ENCODE measurements around the gene RBM33.

The RBM33 gene

DNA sequence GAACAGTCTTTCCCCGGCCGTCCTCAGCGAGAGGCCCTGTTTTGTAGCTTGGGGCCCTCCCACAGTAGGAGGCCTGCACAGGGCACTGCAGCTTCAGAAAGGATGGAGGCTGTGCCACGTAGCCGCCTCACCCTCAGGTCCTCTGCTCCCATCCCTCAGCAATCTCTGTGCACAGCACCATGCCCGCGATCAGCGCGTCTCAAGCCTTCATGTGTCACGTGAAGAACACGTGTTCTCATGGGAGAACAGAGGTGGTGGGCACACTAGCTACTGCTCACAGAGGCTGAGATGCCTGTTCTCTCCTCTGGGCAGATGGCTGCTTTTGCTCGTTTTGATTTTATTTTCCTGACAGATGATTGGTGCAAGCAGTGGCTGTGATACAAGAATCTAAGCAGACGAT is 176.3 kb downstream of the RBM33 start (continued):
- no peak for TF ChIP-seq ZNF211 (tag by site-specific recombination; IDR thresholded peaks at IDR 0.05; ENCODE audit: low read depth)
- TF ChIP-seq ZSCAN23 (tag by site-specific recombination; IDR thresholded peaks at IDR 0.05) = no peak
- TF ChIP-seq ZNF155 (tag by site-specific recombination; IDR thresholded peaks at IDR 0.05) = no peak

DNA sequence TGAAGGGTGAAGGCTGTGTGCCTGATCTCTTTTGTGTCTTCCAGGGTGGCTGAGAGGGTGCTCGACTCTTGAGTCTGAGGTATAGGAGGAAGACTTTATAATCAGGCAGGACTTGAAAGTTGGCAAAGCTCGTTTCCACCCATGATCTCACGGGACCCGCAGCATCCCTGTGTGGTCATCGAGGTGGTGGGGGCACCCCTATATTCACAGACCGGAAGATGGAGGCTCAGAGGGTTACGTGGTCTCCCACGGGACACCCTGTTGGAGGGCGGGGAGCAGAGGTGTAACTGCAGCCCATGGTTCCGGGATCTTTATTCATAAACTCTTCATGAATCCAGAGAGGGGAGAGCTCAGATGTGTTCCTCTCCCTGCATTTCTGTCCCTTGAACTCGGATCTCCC is 177.4 kb downstream of the RBM33 start:
- Histone ChIP-seq H3K4me3 (ENCODE audit: low read depth, low read length) (no peak overlapping the region), H3K27ac (ENCODE audit: extremely low read depth, low read depth, low read length) (no peak overlapping the region), H3K36me3 (ENCODE audit: control insufficient read depth in 2 of 2, insufficient read depth in 1 of 2, low read length in 2 of 2) (no peaks in the 10 kb centered on the region), H3K9me3 (ENCODE audit: control insufficient read depth, insufficient read depth, low read depth, low read length) (no peaks in the 10 kb centered on the region), H3K4me1 (ENCODE audit: control insufficient read depth, insufficient read depth, low read length) (no peaks in the 10 kb centered on the region)
- ChIA-PET POLR2A (no interaction called here), CTCF (interaction anchor here (0.6 to 1.6 kb wide), 3 partner anchors 9 to 656 kb away, joined by 3 to 4 read pairs (median 3); partner anchors contain the start of gene SHH)
- TF ChIP-seq, protein P1, sequence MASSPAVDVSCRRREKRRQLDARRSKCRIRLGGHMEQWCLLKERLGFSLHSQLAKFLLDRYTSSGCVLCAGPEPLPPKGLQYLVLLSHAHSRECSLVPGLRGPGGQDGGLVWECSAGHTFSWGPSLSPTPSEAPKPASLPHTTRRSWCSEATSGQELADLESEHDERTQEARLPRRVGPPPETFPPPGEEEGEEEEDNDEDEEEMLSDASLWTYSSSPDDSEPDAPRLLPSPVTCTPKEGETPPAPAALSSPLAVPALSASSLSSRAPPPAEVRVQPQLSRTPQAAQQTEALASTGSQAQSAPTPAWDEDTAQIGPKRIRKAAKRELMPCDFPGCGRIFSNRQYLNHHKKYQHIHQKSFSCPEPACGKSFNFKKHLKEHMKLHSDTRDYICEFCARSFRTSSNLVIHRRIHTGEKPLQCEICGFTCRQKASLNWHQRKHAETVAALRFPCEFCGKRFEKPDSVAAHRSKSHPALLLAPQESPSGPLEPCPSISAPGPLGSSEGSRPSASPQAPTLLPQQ (tag by site-specific recombination; IDR thresholded peaks at IDR 0.05) = no peak
- TF ChIP-seq ZBTB17 (tag by site-specific recombination; IDR thresholded peaks at IDR 0.05) (no peak), ZNF292 (tag by site-specific recombination; IDR thresholded peaks at IDR 0.05; ENCODE audit: borderline replicate concordance, low read depth) (no peak), ZNF202 (tag by site-specific recombination; IDR thresholded peaks at IDR 0.05; ENCODE audit: borderline replicate concordance) (no peak), GFI1B (tag by site-specific recombination; IDR thresholded peaks at IDR 0.05) (no peak), ZNF354C (tag by site-specific recombination; IDR thresholded peaks at IDR 0.05; ENCODE audit: borderline replicate concordance, low read depth) (no peak), ZNF600 (tag by site-specific recombination; IDR thresholded peaks at IDR 0.05) (no peak), ZNF350 (tag by site-specific recombination; IDR thresholded peaks at IDR 0.05) (no peak), EGR2 (tag by site-specific recombination; IDR thresholded peaks at IDR 0.05; ENCODE audit: low read depth) (no peak), ZNF501 (tag by site-specific recombination; IDR thresholded peaks at IDR 0.05) (no peak), ZNF530 (tag by site-specific recombination; IDR thresholded peaks at IDR 0.05; ENCODE audit: low read depth) (no peak), IKZF3 (tag by site-specific recombination; IDR thresholded peaks at IDR 0.05) (no peak), ZNF132 (tag by site-specific recombination; IDR thresholded peaks at IDR 0.05; ENCODE audit: borderline replicate concordance) (no peak), HOXA7 (CRISPR knock-in tag; IDR thresholded peaks at IDR 0.05; ENCODE audit: borderline replicate concordance) (no peak), ZBTB7A (tag by site-specific recombination; IDR thresholded peaks at IDR 0.05; ENCODE audit: low read depth) (no peak)
- TF ChIP-seq, protein P2, sequence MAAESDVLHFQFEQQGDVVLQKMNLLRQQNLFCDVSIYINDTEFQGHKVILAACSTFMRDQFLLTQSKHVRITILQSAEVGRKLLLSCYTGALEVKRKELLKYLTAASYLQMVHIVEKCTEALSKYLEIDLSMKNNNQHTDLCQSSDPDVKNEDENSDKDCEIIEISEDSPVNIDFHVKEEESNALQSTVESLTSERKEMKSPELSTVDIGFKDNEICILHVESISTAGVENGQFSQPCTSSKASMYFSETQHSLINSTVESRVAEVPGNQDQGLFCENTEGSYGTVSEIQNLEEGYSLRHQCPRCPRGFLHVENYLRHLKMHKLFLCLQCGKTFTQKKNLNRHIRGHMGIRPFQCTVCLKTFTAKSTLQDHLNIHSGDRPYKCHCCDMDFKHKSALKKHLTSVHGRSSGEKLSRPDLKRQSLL (tag by site-specific recombination; IDR thresholded peaks at IDR 0.05) = no peak
- TF ChIP-seq, protein P3, sequence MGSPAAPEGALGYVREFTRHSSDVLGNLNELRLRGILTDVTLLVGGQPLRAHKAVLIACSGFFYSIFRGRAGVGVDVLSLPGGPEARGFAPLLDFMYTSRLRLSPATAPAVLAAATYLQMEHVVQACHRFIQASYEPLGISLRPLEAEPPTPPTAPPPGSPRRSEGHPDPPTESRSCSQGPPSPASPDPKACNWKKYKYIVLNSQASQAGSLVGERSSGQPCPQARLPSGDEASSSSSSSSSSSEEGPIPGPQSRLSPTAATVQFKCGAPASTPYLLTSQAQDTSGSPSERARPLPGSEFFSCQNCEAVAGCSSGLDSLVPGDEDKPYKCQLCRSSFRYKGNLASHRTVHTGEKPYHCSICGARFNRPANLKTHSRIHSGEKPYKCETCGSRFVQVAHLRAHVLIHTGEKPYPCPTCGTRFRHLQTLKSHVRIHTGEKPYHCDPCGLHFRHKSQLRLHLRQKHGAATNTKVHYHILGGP (tag by site-specific recombination; IDR thresholded peaks at IDR 0.05) = no peak
- TF ChIP-seq, protein P4, sequence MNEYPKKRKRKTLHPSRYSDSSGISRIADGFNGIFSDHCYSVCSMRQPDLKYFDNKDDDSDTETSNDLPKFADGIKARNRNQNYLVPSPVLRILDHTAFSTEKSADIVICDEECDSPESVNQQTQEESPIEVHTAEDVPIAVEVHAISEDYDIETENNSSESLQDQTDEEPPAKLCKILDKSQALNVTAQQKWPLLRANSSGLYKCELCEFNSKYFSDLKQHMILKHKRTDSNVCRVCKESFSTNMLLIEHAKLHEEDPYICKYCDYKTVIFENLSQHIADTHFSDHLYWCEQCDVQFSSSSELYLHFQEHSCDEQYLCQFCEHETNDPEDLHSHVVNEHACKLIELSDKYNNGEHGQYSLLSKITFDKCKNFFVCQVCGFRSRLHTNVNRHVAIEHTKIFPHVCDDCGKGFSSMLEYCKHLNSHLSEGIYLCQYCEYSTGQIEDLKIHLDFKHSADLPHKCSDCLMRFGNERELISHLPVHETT (tag by site-specific recombination; IDR thresholded peaks at IDR 0.05) = no peak
- TF ChIP-seq, protein P5, sequence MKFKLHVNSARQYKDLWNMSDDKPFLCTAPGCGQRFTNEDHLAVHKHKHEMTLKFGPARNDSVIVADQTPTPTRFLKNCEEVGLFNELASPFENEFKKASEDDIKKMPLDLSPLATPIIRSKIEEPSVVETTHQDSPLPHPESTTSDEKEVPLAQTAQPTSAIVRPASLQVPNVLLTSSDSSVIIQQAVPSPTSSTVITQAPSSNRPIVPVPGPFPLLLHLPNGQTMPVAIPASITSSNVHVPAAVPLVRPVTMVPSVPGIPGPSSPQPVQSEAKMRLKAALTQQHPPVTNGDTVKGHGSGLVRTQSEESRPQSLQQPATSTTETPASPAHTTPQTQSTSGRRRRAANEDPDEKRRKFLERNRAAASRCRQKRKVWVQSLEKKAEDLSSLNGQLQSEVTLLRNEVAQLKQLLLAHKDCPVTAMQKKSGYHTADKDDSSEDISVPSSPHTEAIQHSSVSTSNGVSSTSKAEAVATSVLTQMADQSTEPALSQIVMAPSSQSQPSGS (tag by site-specific recombination; IDR thresholded peaks at IDR 0.05; ENCODE audit: low read depth) = no peak
